Spleen (tissue), 11 donors: Measurements from ENCODE around the gene SH3BP5. TPM values are rescaled to one million over a fixed set of nuclear protein-coding genes. Genes with fewer than 3 reads are reported as not detected.

Source experiments
- DNase-seq: peaks from one replicate; pipeline ENCODE4 v3.0.0-alpha.2; 2020
- H3K27ac ChIP-seq, 8 donors: fragments of 200-600 bp; sonication (generic) in 7 of 8; 1 replicate in 4 of 8; 2 replicates in 4 of 8; pipeline versions ENCODE4 v1.5.0 to v1.8.0; 2016 to 2021; ENCODE audit warnings: inconsistent platforms in 4 of 8, mild to moderate bottlenecking in 4 of 8, moderate library complexity in 1 of 8
- H3K27me3 ChIP-seq, 7 donors: fragments of 200-600 bp; sonication (generic) in 6 of 7; replicated peaks in 1 of 7; 1 replicate in 4 of 7; 2 replicates in 3 of 7; pipeline versions ENCODE4 v1.5.0 to v1.8.0; 2016 to 2021; ENCODE audit warnings: inconsistent platforms in 3 of 7, mild to moderate bottlenecking in 1 of 7
- H3K36me3 ChIP-seq, 6 donors: fragments of 200-600 bp; sonication (generic) in 5 of 6; 1 replicate in 4 of 6; 2 replicates in 2 of 6; pipeline versions ENCODE4 v1.5.0 to v1.8.0; 2016 to 2021; ENCODE audit warnings: inconsistent platforms in 2 of 6
- H3K4me1 ChIP-seq, 6 donors: fragments of 200-600 bp; sonication (generic) in 5 of 6; 1 replicate in 3 of 6; 2 replicates in 3 of 6; pipeline versions ENCODE4 v1.5.0 to v1.8.0; 2016 to 2021; ENCODE audit warnings: inconsistent platforms in 3 of 6
- H3K4me3 ChIP-seq, 8 donors: fragments of 200-600 bp; sonication (generic) in 7 of 8; 1 replicate in 4 of 8; 2 replicates in 4 of 8; pipeline versions ENCODE4 v1.5.0 to v1.8.0; 2016 to 2021; ENCODE audit warnings: inconsistent platforms in 4 of 8, mild to moderate bottlenecking in 4 of 8, moderate library complexity in 2 of 8
- H3K9me3 ChIP-seq, 8 donors: fragments of 200-600 bp; sonication (generic) in 7 of 8; 1 replicate in 4 of 8; 2 replicates in 4 of 8; pipeline versions ENCODE4 v1.5.0 to v1.8.0; 2016 to 2021; ENCODE audit warnings: inconsistent platforms in 4 of 8
- POLR2A ChIP-seq, 3 donors: fragments of 450-650 bp; IDR thresholded peaks; one replicate each; pipeline ENCODE4 v1.5.1; 2017; ENCODE audit warnings: antibody characterized with exemption in 3 of 3, mild to moderate bottlenecking in 1 of 3
- POLR2AphosphoS5 ChIP-seq, 3 donors: sonication (generic); formaldehyde crosslinking; IDR thresholded peaks; one replicate each; pipeline ENCODE4 v1.5.1; 2017; ENCODE audit warnings: antibody characterized with exemption in 3 of 3
- WGBS, 5 donors: extraction: QIAGEN DNeasy Blood & Tissue Kit in 3 of 5; methylation state at CpG; one replicate each; pipeline versions ENCODE4 v1.1.5 to v1.1.7; 2013 to 2018; 5-methylcytosine and 5-hydroxymethylcytosine counted together
- intact Hi-C: fragments of 100-400 bp; cut with DNase I; formaldehyde crosslinking; loops from one replicate; pipeline ENCODE4 v1.15.0; 2023; ENCODE audit warnings: low total_unique reads
- polyA plus RNA-seq, 3 donors: library from polyadenylated mRNA; stranded (reverse); fragments of 200-250 nt; gene quantifications; one replicate each; pipeline ENCODE4 v1.2.1, GENCODE V29; 2013
- total RNA-seq, 7 donors: library from RNA; depleted of rRNA in 3 of 7; stranded (reverse); fragments of >200 nt in 3 of 7; fragmentation: NEBNext Ultra II Directional in 4 of 7; extraction: Animal tissue kit (Norgen Biotek cat#: 25700) in 4 of 7; gene quantifications; one replicate each; pipeline versions ENCODE4 v1.1.0 to v1.2.1, GENCODE V29; 2016 to 2021
- TF ChIP-seq, protein P1 (sequence below), 11 experiments: fragments of 200-600 bp in 7 of 11; fragments of 450-650 bp in 4 of 11; sonication (generic) in 4 of 11; IDR thresholded peaks in 8 of 11; conservative IDR thresholded peaks in 3 of 11; 1 replicate in 7 of 11; 2 replicates in 4 of 11; pipeline versions ENCODE4 v1.4.0 to v1.8.0; 2016 to 2021; ENCODE audit warnings: antibody characterized with exemption in 11 of 11, inconsistent platforms in 4 of 11, mild to moderate bottlenecking in 1 of 11
- donor health status: healthy with polysubstance abuse.
- donor health status: DM: no; HTN: no; CAD: no; lungs with moderate emphysema.
- donor health status: DM: no; HTN: no; CAD: no.
- donor health status: Bipolar disorder and iron deficiency.
- donor health status: healthy.
- donor health status: DM: no; HTN: no; CAD: no.
- donor health status: DM: yes; HTN: yes; CAD: no.

Gene SH3BP5
- total and polyA plus RNA-seq, 10 donors = 36.4 to 75.0 (median 53.7) TPM

DNA sequence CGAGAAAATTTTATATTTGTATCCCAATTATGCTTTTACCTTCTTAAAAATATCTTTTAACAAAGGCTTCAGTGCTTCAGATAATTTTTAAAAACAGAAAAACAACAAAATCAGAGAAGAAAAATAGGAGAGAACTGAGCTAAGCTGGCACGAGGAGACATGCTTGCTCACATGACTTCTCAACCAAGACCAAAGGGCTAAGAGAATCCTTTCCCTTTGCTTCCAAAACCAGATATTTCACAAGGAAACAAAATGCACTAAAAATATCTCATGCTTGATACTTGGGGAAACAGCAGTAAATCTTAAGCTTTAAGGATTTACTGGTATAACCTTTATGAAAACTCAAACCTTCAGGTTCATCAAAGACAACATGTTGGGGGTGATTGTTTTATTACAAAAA lies 67.9 kb downstream of the SH3BP5 start:
- Histone ChIP-seq H3K27me3 (no peaks in the 10 kb centered on the region), H3K27ac (peak overlapping the region in 1 of 8 donors; percentile 8), H3K4me3 (no peak overlapping the region), H3K9me3 (no peaks in the 10 kb centered on the region), H3K4me1 (peaks cover 23 to 68% (median 35%) of the 10 kb centered on the region in 6 donors), H3K36me3 (peaks cover 3 to 68% (median 20%) of the 10 kb centered on the region in 6 donors)
- WGBS, 5 donors = 69 to 83% (median 78%) methylated on average over 2 of the region's 2 CpGs
- no peak for DNase-seq
- TF ChIP-seq POLR2AphosphoS5 (IDR thresholded peaks at IDR 0.05) (no peak), POLR2A (IDR thresholded peaks at IDR 0.05) (no peak)
- TF ChIP-seq, protein P1, sequence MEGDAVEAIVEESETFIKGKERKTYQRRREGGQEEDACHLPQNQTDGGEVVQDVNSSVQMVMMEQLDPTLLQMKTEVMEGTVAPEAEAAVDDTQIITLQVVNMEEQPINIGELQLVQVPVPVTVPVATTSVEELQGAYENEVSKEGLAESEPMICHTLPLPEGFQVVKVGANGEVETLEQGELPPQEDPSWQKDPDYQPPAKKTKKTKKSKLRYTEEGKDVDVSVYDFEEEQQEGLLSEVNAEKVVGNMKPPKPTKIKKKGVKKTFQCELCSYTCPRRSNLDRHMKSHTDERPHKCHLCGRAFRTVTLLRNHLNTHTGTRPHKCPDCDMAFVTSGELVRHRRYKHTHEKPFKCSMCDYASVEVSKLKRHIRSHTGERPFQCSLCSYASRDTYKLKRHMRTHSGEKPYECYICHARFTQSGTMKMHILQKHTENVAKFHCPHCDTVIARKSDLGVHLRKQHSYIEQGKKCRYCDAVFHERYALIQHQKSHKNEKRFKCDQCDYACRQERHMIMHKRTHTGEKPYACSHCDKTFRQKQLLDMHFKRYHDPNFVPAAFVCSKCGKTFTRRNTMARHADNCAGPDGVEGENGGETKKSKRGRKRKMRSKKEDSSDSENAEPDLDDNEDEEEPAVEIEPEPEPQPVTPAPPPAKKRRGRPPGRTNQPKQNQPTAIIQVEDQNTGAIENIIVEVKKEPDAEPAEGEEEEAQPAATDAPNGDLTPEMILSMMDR (IDR thresholded peaks at IDR 0.05 in 8 of 11, conservative IDR thresholded peaks at IDR 0.05 in 3 of 11) = no peak
- intact Hi-C loops = no loop called here

DNA sequence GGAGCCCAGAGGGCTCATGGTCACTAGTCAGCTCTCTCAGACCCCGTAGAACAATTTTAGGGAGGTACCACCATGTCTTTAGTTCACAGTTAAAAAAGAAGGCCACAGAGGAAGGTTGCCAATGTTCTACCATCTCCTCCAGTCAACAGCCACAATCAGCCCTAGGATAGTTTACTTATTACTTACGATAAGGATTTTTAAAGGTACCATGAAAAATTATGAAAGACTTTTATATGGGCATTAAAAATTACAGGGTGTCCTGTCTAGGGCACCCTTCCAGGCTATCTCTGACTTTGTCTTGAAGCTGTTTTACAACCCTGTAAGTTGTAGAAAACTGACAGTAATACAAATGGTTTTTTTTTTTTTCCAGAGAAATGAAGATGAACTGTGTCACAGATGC lies 68.5 kb downstream of the SH3BP5 start:
- WGBS, 5 donors = 76 to 96% (median 93%) methylated on average over 2 of the region's 2 CpGs
- H3K36me3 ChIP-seq = peaks cover 3 to 68% (median 25%) of the 10 kb centered on the region in 6 donors
- DNase-seq = no peak
- H3K4me1 ChIP-seq = peaks cover 17 to 62% (median 30%) of the 10 kb centered on the region in 6 donors
- H3K27ac ChIP-seq = no peak overlapping the region
- intact Hi-C loops = no loop called here
- H3K9me3 ChIP-seq = no peaks in the 10 kb centered on the region
- H3K4me3 ChIP-seq = no peak overlapping the region
- H3K27me3 ChIP-seq = no peaks in the 10 kb centered on the region
- TF ChIP-seq, protein P1 (IDR thresholded peaks at IDR 0.05 in 8 of 11, conservative IDR thresholded peaks at IDR 0.05 in 3 of 11) = no peak

DNA sequence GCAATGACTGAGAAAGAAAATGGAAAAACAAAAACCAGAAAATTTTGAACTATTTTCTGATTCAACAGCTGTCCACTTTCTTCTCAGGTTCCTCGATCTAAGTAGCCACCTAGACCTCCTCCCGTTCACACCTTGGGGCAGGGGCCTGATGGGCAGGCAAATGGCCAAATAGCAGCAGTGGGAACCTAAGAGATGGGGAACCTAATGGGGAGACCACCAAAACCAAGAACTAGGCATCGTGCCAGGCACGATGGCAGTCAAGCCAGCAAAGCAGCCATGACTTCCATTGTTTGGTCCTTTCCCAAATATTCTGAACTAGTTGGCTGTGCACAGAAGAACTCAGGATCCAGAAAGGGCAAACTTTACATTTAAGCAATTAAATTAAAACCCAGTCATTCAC lies 69.3 kb downstream of the SH3BP5 start:
- Histone ChIP-seq H3K4me1 (peaks cover 10 to 54% (median 22%) of the 10 kb centered on the region in 6 donors), H3K9me3 (no peaks in the 10 kb centered on the region), H3K27me3 (no peaks in the 10 kb centered on the region), H3K36me3 (peaks cover 3 to 68% (median 33%) of the 10 kb centered on the region in 6 donors), H3K27ac (no peak overlapping the region), H3K4me3 (no peak overlapping the region)
- intact Hi-C loops = no loop called here
- DNase-seq = no peak
- TF ChIP-seq, protein P1 (IDR thresholded peaks at IDR 0.05 in 8 of 11, conservative IDR thresholded peaks at IDR 0.05 in 3 of 11) = no peak
- TF ChIP-seq POLR2A (IDR thresholded peaks at IDR 0.05) (no peak), POLR2AphosphoS5 (IDR thresholded peaks at IDR 0.05) (peak in 1 of 3 donors; percentile 38)
- WGBS, 5 donors = 74 to 88% (median 85%) methylated on average over 4 of the region's 4 CpGs

DNA sequence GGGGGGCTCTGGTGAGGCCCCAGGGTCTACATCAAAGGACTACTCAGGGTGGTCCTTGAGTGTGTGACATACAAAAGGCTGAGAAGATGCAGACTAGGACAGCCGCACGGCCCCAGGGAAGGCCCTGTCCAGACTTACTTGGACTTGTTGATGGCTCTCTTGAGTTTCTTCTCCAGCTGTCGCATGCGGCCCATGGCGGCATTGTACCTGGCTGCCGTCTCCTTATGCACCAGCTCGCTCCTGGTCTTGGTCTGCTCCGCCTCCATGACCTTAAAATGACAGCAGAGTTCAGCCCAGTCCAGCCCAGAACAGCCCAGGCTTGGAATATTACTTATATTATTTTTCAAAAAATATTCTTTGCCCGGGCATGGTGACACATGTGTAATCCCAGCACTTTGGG lies 70.4 kb downstream of the SH3BP5 start:
- DNase-seq = no peak
- whole genome bisulfite sequencing, 5 donors = 93 to 96% (median 94%) methylated on average over 9 of the region's 9 CpGs
- Histone ChIP-seq H3K27me3 (no peaks in the 10 kb centered on the region), H3K4me1 (peaks cover 5 to 43% (median 14%) of the 10 kb centered on the region in 6 donors), H3K9me3 (no peaks in the 10 kb centered on the region), H3K36me3 (peaks cover 5 to 73% (median 43%) of the 10 kb centered on the region in 6 donors), H3K4me3 (no peak overlapping the region), H3K27ac (no peak overlapping the region)
- intact Hi-C loops = no loop called here
- TF ChIP-seq POLR2A (IDR thresholded peaks at IDR 0.05) = no peak
- peak in 1 of 3 donors; percentile 34 for TF ChIP-seq POLR2AphosphoS5 (IDR thresholded peaks at IDR 0.05)

DNA sequence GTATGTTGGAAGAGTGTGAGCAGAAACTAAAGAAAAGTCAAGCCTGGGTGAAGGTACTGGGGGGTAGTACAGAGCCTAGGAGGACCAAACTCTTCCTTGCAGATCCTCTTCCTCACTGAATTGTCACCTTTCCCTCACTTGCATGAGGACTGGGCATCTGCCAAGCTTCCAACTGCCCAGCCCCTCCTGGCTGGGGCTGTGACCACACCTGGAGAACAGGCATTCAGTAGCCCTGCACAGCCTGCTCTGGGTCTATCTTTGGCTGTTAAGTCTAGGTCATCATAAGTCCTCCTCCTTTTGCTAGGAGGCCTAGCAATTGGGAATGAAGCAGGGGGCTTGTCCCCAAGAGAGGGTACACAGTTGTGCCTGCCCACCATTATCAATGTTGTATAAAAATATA lies 71.1 kb downstream of the SH3BP5 start:
- Histone ChIP-seq H3K4me3 (no peak overlapping the region), H3K36me3 (peaks cover 5 to 73% (median 51%) of the 10 kb centered on the region in 6 donors), H3K4me1 (peaks cover 5 to 35% (median 13%) of the 10 kb centered on the region in 6 donors), H3K27me3 (no peaks in the 10 kb centered on the region), H3K9me3 (no peaks in the 10 kb centered on the region), H3K27ac (peak overlapping the region in 1 of 8 donors; percentile 43)
- intact Hi-C loops = no loop called here
- TF ChIP-seq, protein P1 (IDR thresholded peaks at IDR 0.05 in 8 of 11, conservative IDR thresholded peaks at IDR 0.05 in 3 of 11) = no peak
- TF ChIP-seq POLR2AphosphoS5 (IDR thresholded peaks at IDR 0.05) = peak in 1 of 3 donors; percentile 31
- DNase-seq = no peak
